Colon (tissue), 2 donors: ENCODE results near the gene C2CD4B.

Experiments
- FAIRE-seq: peaks from 2 replicates; lab custom pipeline; 2012; peaks lifted over from hg19 to GRCh38; lab: Jason Lieb, UNC
- donor health status: control.
- donor health status: control.

C2CD4B gene

GRCh38 chr15:62118520-62119226 lies 46.4 kb downstream of the C2CD4B start:
- no peak for FAIRE-seq

- FAIRE-seq, result no peak
Observed at GRCh38 chr15:62115847-62116246, 49.2 kb downstream of the C2CD4B start.
